Adrenal gland (tissue), 5 donors: Measurements from ENCODE around the gene GFOD1.

Experiments
- POLR2A ChIP-seq, 2 donors: fragments of 450-650 bp; IDR thresholded peaks; one replicate each; pipeline ENCODE4 v1.6.1; 2017; ENCODE audit warnings: antibody characterized with exemption in 2 of 2, mild to moderate bottlenecking in 2 of 2, moderate library complexity in 1 of 2
- TF ChIP-seq, protein P1 (sequence below), 6 experiments: fragments of 450-650 bp in 4 of 6; fragments of 200-600 bp in 2 of 6; sonication (generic) in 1 of 6; IDR thresholded peaks; 1 replicate in 5 of 6; 2 replicates in 1 of 6; pipeline versions ENCODE4 v1.5.1 to v1.8.0; 2016 to 2021; ENCODE audit warnings: antibody characterized with exemption in 6 of 6, mild to moderate bottlenecking in 2 of 6, moderate library complexity in 1 of 6
- donor health status: DM: no; HTN: no; CAD: no.

DNA sequence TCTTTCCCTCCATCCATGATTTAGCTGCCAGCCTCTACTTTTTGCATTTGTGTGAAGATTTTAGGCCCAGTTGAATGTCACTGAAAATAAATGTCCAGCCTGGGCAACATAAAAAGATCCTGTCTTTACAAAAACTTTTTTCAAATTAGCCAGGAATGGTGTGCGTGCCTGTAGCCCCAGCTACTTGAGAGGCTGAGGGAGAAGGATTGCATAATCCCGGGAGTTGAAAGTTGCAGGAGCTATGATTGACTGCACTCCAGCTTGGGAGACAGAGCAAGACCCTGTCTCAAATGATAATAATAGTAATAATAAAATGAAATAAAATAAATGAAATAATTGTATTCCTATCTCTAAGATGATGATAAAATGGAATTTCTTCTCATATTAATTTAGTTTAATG lies 5.0 kb upstream of the GFOD1 start:
- TF ChIP-seq, protein P1, sequence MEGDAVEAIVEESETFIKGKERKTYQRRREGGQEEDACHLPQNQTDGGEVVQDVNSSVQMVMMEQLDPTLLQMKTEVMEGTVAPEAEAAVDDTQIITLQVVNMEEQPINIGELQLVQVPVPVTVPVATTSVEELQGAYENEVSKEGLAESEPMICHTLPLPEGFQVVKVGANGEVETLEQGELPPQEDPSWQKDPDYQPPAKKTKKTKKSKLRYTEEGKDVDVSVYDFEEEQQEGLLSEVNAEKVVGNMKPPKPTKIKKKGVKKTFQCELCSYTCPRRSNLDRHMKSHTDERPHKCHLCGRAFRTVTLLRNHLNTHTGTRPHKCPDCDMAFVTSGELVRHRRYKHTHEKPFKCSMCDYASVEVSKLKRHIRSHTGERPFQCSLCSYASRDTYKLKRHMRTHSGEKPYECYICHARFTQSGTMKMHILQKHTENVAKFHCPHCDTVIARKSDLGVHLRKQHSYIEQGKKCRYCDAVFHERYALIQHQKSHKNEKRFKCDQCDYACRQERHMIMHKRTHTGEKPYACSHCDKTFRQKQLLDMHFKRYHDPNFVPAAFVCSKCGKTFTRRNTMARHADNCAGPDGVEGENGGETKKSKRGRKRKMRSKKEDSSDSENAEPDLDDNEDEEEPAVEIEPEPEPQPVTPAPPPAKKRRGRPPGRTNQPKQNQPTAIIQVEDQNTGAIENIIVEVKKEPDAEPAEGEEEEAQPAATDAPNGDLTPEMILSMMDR (IDR thresholded peaks at IDR 0.05): no peak
- TF ChIP-seq POLR2A (IDR thresholded peaks at IDR 0.05): no peak
